CD14-positive monocyte (primary cell): Measurements from ENCODE around the gene POLDIP3. TPM values are rescaled to one million over a fixed set of nuclear protein-coding genes. Genes with fewer than 3 reads are reported as not detected.
"Not testable (repeated sequence)": the region's sequence is repeated elsewhere in the genome, so short reads cannot be mapped to it uniquely, and the experiment has no call there.

ENCODE experiments used
- DNase-seq, 3 donors: peaks; one replicate each; pipeline ENCODE4 v3.0.0-alpha.2; 2011 to 2022
- H2AFZ ChIP-seq: 2 replicates; pipeline ENCODE4 v1.6.0; 2012; ENCODE audit warnings: mild to moderate bottlenecking, low read depth, low read length, inconsistent platforms; ENCODE audit not compliant: insufficient read depth, poor library complexity, severe bottlenecking
- H3K27ac ChIP-seq, 2 donors: 1 replicate in 1 of 2; 2 replicates in 1 of 2; pipeline ENCODE4 v1.5.1; 2012 to 2013; ENCODE audit warnings: low read length in 2 of 2, control low read depth in 1 of 2, inconsistent platforms in 1 of 2, low read depth in 1 of 2, mild to moderate bottlenecking in 1 of 2
- H3K27me3 ChIP-seq, 2 donors: one replicate each; pipeline versions ENCODE4 v1.6.0 to v1.6.1; 2011 to 2013; ENCODE audit warnings: low read length in 2 of 2; ENCODE audit not compliant: control insufficient read depth in 2 of 2, insufficient read depth in 2 of 2
- H3K36me3 ChIP-seq, 2 donors: replicated peaks in 1 of 2; 1 replicate in 1 of 2; 2 replicates in 1 of 2; pipeline versions ENCODE4 v1.5.1 to v1.6.1; 2012 to 2013; ENCODE audit warnings: low read length in 2 of 2, control low read depth in 1 of 2, inconsistent platforms in 1 of 2, mild to moderate bottlenecking in 1 of 2; ENCODE audit not compliant: insufficient read depth in 2 of 2, control insufficient read depth in 1 of 2
- H3K4me1 ChIP-seq, 2 donors: 1 replicate in 1 of 2; 2 replicates in 1 of 2; pipeline versions ENCODE4 v1.5.1 to v1.6.1; 2012 to 2013; ENCODE audit warnings: low read length in 2 of 2, control low read depth in 1 of 2, inconsistent platforms in 1 of 2, mild to moderate bottlenecking in 1 of 2, moderate library complexity in 1 of 2; ENCODE audit not compliant: insufficient read depth in 2 of 2, control insufficient read depth in 1 of 2
- H3K4me2 ChIP-seq: replicated peaks from 2 replicates; pipeline ENCODE3; 2012; ENCODE audit warnings: low read length, moderate library complexity, mild to moderate bottlenecking; ENCODE audit not compliant: poor library complexity, severe bottlenecking; ENCODE audit errors: extremely low read depth
- H3K4me3 ChIP-seq, 3 experiments: fragments of 200-600 bp in 1 of 3; sonication (generic) in 1 of 3; replicated peaks in 1 of 3; 1 replicate in 2 of 3; 2 replicates in 1 of 3; pipeline ENCODE4 v1.5.1; 2011 to 2013; ENCODE audit warnings: low read length in 3 of 3, mild to moderate bottlenecking in 3 of 3, control low read depth in 2 of 3, low read depth in 2 of 3, inconsistent platforms in 1 of 3, moderate library complexity in 1 of 3
- H3K79me2 ChIP-seq: 2 replicates; pipeline ENCODE4 v1.6.0; 2012; ENCODE audit warnings: mild to moderate bottlenecking, control low read depth, inconsistent platforms, low read length, moderate library complexity; ENCODE audit not compliant: insufficient read depth
- H3K9ac ChIP-seq: 2 replicates; pipeline ENCODE4 v1.6.0; 2017; ENCODE audit warnings: low read length, mild to moderate bottlenecking; ENCODE audit not compliant: insufficient read depth, poor library complexity, severe bottlenecking
- H3K9me3 ChIP-seq, 2 donors: replicated peaks in 1 of 2; 1 replicate in 1 of 2; 2 replicates in 1 of 2; pipeline versions ENCODE4 v1.5.1 to v1.6.1; 2012 to 2013; ENCODE audit warnings: low read length in 2 of 2, control low read depth in 1 of 2; ENCODE audit not compliant: control insufficient read depth in 1 of 2, insufficient read depth in 1 of 2
- H4K20me1 ChIP-seq: 2 replicates; pipeline ENCODE4 v1.6.0; 2012; ENCODE audit warnings: mild to moderate bottlenecking, low read length, control low read depth, moderate library complexity; ENCODE audit not compliant: insufficient read depth
- H3K27ac Mint-ChIP-seq, 7 donors: one replicate each; pipeline ENCODE4 v1.8.0; 2020; ENCODE audit warnings: mild to moderate bottlenecking in 7 of 7, mixed read lengths in 7 of 7, moderate library complexity in 6 of 7, inconsistent platforms in 2 of 7
- H3K27me3 Mint-ChIP-seq, 3 donors: one replicate each; pipeline ENCODE4 v1.8.0; 2021 to 2022; ENCODE audit warnings: low read depth in 3 of 3, mild to moderate bottlenecking in 3 of 3, mixed read lengths in 3 of 3, moderate library complexity in 3 of 3, inconsistent platforms in 1 of 3
- H3K36me3 Mint-ChIP-seq, 2 donors: one replicate each; pipeline ENCODE4 v1.8.0; 2020; ENCODE audit warnings: mixed read lengths in 2 of 2, inconsistent platforms in 1 of 2, mild to moderate bottlenecking in 1 of 2
- H3K4me1 Mint-ChIP-seq: one replicate; pipeline ENCODE4 v1.8.0; 2020; ENCODE audit warnings: mild to moderate bottlenecking, mixed read lengths
- H3K4me3 Mint-ChIP-seq, 2 donors: one replicate each; pipeline ENCODE4 v1.8.0; 2020; ENCODE audit warnings: mild to moderate bottlenecking in 2 of 2, mixed read lengths in 2 of 2, moderate library complexity in 1 of 2
- H3K9me3 Mint-ChIP-seq, 7 donors: one replicate each; pipeline ENCODE4 v1.8.0; 2020 to 2022; ENCODE audit warnings: mixed read lengths in 7 of 7, mild to moderate bottlenecking in 6 of 7, moderate library complexity in 6 of 7, inconsistent platforms in 2 of 7
- CTCF ChIP-seq: fragments of 200-600 bp; IDR thresholded peaks from one replicate; pipeline ENCODE4 v1.8.0; 2022; ENCODE audit warnings: antibody characterized with exemption, mild to moderate bottlenecking
- WGBS: methylation state at CpG from one replicate; pipeline ENCODE4 v1.1.5; 2013; ENCODE audit warnings: missing lambda C conversion rate; ENCODE audit not compliant: insufficient coverage; 5-methylcytosine and 5-hydroxymethylcytosine counted together
- intact Hi-C, 2 donors: fragments of 100-400 bp; cut with micrococcal nuclease; formaldehyde crosslinking; loops; one replicate each; pipeline versions ENCODE4 v1.15.0 to v1.15.1; 2023
- polyA plus RNA-seq, 3 donors: library from polyadenylated mRNA; depleted of rRNA in 1 of 3; unstranded in 2 of 3; stranded (reverse) in 1 of 3; fragments of 300-500 nt in 2 of 3; fragments of >200 nt in 1 of 3; fragmentation: Illumina TruSeq in 2 of 3; gene quantifications; 1 replicate in 2 of 3; 2 replicates in 1 of 3; pipeline ENCODE4 v1.2.3, GENCODE V29; 2012 to 2021

Gene POLDIP3
- polyA plus RNA-seq, 3 donors, result 46.3 to 55.3 (median 53.8) TPM

- WGBS, result 100% methylated on average over 1 of the region's 1 CpG
- Histone ChIP-seq H3K79me2 (peaks cover 7% of the 10 kb centered on the region), H2AFZ (no peak overlapping the region), H3K9ac (no peak overlapping the region), H3K4me2 (no peak overlapping the region), H3K27ac (no peak overlapping the region), H4K20me1 (peaks cover 26% of the 10 kb centered on the region), H3K9me3 (no peaks in the 10 kb centered on the region), H3K27me3 (no peaks in the 10 kb centered on the region), H3K36me3 (peaks cover 38 to 52% of the 10 kb centered on the region in 2 donors), H3K4me3 (no peak overlapping the region), H3K4me1 (peaks cover 37 to 46% of the 10 kb centered on the region in 2 donors)
- DNase-seq, result no peak
- Mint-ChIP-seq H3K27me3 (peaks cover 0 to 2% (median 2%) of the 10 kb centered on the region in 3 donors), H3K27ac (peak overlapping the region in 1 of 7 donors; percentile 52), H3K4me1 (peaks cover 43% of the 10 kb centered on the region), H3K36me3 (peaks cover 35 to 64% of the 10 kb centered on the region in 2 donors), H3K9me3 (no peaks in the 10 kb centered on the region), H3K4me3 (no peak overlapping the region)
- intact Hi-C loops, result no loop called here
- TF ChIP-seq CTCF, result no peak
Measured at GRCh38 chr22:42582987-42583386, 31.7 kb downstream of the POLDIP3 start.

GRCh38 chr22:42581762-42582716, 32.6 kb downstream of the POLDIP3 start:
- H3K27me3 ChIP-seq, result no peaks in the 10 kb centered on the region
- Mint-ChIP-seq H3K27ac (peak overlapping the region in 5 of 7 donors; percentile 10 to 81 (median 58)), H3K36me3 (peaks cover 35 to 68% of the 10 kb centered on the region in 2 donors), H3K4me3 (peak overlapping the region; percentile 91 to 94), H3K4me1 (peaks cover 33% of the 10 kb centered on the region), H3K27me3 (peaks cover 0 to 2% (median 2%) of the 10 kb centered on the region in 3 donors), H3K9me3 (no peaks in the 10 kb centered on the region)
- intact Hi-C loops, result no loop called here
- H3K9me3 ChIP-seq, result no peaks in the 10 kb centered on the region
- peak overlapping the region; percentile 73 for H3K4me2 ChIP-seq
- H3K36me3 ChIP-seq, result peaks cover 44 to 62% of the 10 kb centered on the region in 2 donors
- peaks cover 19% of the 10 kb centered on the region for H4K20me1 ChIP-seq
- no peak for TF ChIP-seq CTCF
- DNase-seq, result peak; percentile 43 to 58 (median 54)
- peak overlapping the region; percentile 44 to 78 (median 74) for H3K4me3 ChIP-seq
- H3K27ac ChIP-seq, result peak overlapping the region in 1 of 2 donors; percentile 48
- H3K4me1 ChIP-seq, result peaks cover 27 to 36% of the 10 kb centered on the region in 2 donors
- 4% methylated on average over 56 of the region's 64 CpGs for WGBS
- peak overlapping the region; percentile 71 for H2AFZ ChIP-seq
- H3K79me2 ChIP-seq, result peaks cover 7% of the 10 kb centered on the region
- peak overlapping the region; percentile 72 for H3K9ac ChIP-seq

GRCh38 chr22:42581194-42581761, 33.4 kb downstream of the POLDIP3 start:
- H3K9ac ChIP-seq, result peak overlapping the region; percentile 72
- H3K36me3 ChIP-seq, result peaks cover 44 to 64% of the 10 kb centered on the region in 2 donors
- DNase-seq, H3K79me2 ChIP-seq, intact Hi-C loops, H3K27me3 Mint-ChIP-seq, H3K9me3 ChIP-seq, H3K27me3 ChIP-seq, H3K9me3 Mint-ChIP-seq: not testable (repeated sequence)
- peak overlapping the region in 5 of 7 donors; percentile 26 to 88 (median 80) for H3K27ac Mint-ChIP-seq
- H2AFZ ChIP-seq, result peak overlapping the region; percentile 71
- peak overlapping the region in 1 of 2 donors; percentile 48 for H3K27ac ChIP-seq
- 0% methylated on average over 8 of the region's 22 CpGs for WGBS
- H4K20me1 ChIP-seq, result peaks cover 17% of the 10 kb centered on the region
- H3K4me2 ChIP-seq, result peak overlapping the region; percentile 73
- H3K36me3 Mint-ChIP-seq, result peaks cover 35 to 63% of the 10 kb centered on the region in 2 donors
- H3K4me3 ChIP-seq, result peak overlapping the region; percentile 44 to 78 (median 74)
- peak overlapping the region; percentile 91 to 94 for H3K4me3 Mint-ChIP-seq
- peaks cover 26% of the 10 kb centered on the region for H3K4me1 Mint-ChIP-seq
- H3K4me1 ChIP-seq, result peaks cover 20 to 29% of the 10 kb centered on the region in 2 donors
